ENCODE measurements around the gene OPCML. TPM values are rescaled to one million over a fixed set of nuclear protein-coding genes. Genes with fewer than 3 reads are reported as not detected.

OPCML gene
- total RNA-seq, 1 experiment from 2014 or later, result not detected

GRCh38 chr11:132464939-132465338 lies 1067.4 kb downstream of the OPCML start:
- ChIA-PET CTCF (no interaction called here), POLR2A (no interaction called here)
- BruUV-seq (replicated peaks), result no TSS peak
- no peaks in the 10 kb centered on the region for H3K36me3 ChIP-seq (ENCODE audit: control insufficient read depth, insufficient read depth, low read length)
- intact Hi-C loops (cut with micrococcal nuclease; ENCODE audit: unreplicated experiment) (no loop called here), in situ Hi-C loops (cut with HindIII; ENCODE audit: low pct_unique_long_range_greater_than_20kb, low sequenced_read_pairs) (no loop called here)
- H3K9me3 ChIP-seq (ENCODE audit: control insufficient read depth, insufficient read depth, low read depth, low read length), result no peaks in the 10 kb centered on the region
- TF ChIP-seq CTCF (IDR thresholded peaks at IDR 0.05), result no peak; the same call in 1 of the 2 replicates
- no peak for TF ChIP-seq REST (IDR thresholded peaks at IDR 0.05; ENCODE audit: insufficient read depth in 1 of 2, low read depth in 2 of 2, low read length in 1 of 2)
- TF ChIP-seq POLR2AphosphoS5 (IDR thresholded peaks at IDR 0.05; ENCODE audit: low read depth, low read length), result no peak
- TF ChIP-seq SIN3A (IDR thresholded peaks at IDR 0.05; ENCODE audit: borderline replicate concordance, insufficient read depth, low read depth, low read length), result no peak
- TF ChIP-seq TCF7L2 (IDR thresholded peaks at IDR 0.05; ENCODE audit: low read depth, low read length), result no peak
- H3K4me1 ChIP-seq (ENCODE audit: control insufficient read depth, insufficient read depth, low read length), result no peaks in the 10 kb centered on the region
- DNase-seq (ENCODE audit: low read depth, low spot score) (no peak), ATAC-seq (no peak)
- no peak overlapping the region for H3K27ac ChIP-seq (ENCODE audit: low read length)
- no peaks in the 10 kb centered on the region for H3K27me3 ChIP-seq (ENCODE audit: control insufficient read depth, insufficient read depth, low read length)
- no peak overlapping the region for H3K4me3 ChIP-seq (ENCODE audit: low read depth in 2 of 2, low read length in 2 of 2)

GRCh38 chr11:132464003-132464342 lies 1068.3 kb downstream of the OPCML start:
- no TSS peak for BruUV-seq (replicated peaks)
- Histone ChIP-seq H3K4me1 (ENCODE audit: control insufficient read depth, insufficient read depth, low read length) (no peaks in the 10 kb centered on the region), H3K9me3 (ENCODE audit: control insufficient read depth, insufficient read depth, low read depth, low read length) (no peaks in the 10 kb centered on the region), H3K27me3 (ENCODE audit: control insufficient read depth, insufficient read depth, low read length) (no peaks in the 10 kb centered on the region), H3K4me3 (ENCODE audit: low read depth in 2 of 2, low read length in 2 of 2) (no peak overlapping the region), H3K36me3 (ENCODE audit: control insufficient read depth, insufficient read depth, low read length) (no peaks in the 10 kb centered on the region), H3K27ac (ENCODE audit: low read length) (no peak overlapping the region)
- intact Hi-C loops (cut with micrococcal nuclease; ENCODE audit: unreplicated experiment) (no loop called here), in situ Hi-C loops (cut with HindIII; ENCODE audit: low pct_unique_long_range_greater_than_20kb, low sequenced_read_pairs) (no loop called here)
- ChIA-PET CTCF (no interaction called here), POLR2A (no interaction called here)
- DNase-seq (ENCODE audit: low read depth, low spot score), result no peak
- TF ChIP-seq SIN3A (IDR thresholded peaks at IDR 0.05; ENCODE audit: borderline replicate concordance, insufficient read depth, low read depth, low read length) (no peak), REST (IDR thresholded peaks at IDR 0.05; ENCODE audit: insufficient read depth in 1 of 2, low read depth in 2 of 2, low read length in 1 of 2) (no peak), POLR2AphosphoS5 (IDR thresholded peaks at IDR 0.05; ENCODE audit: low read depth, low read length) (no peak), CTCF (IDR thresholded peaks at IDR 0.05) (no peak), TCF7L2 (IDR thresholded peaks at IDR 0.05; ENCODE audit: low read depth, low read length) (no peak)
- ATAC-seq, result no peak
